ENCODE data around the gene ACOT9. TPM values are rescaled to one million over a fixed set of nuclear protein-coding genes. Genes with fewer than 3 reads are reported as not detected.
A peak's percentile ranks its signal among the peaks of the same experiment; 100 is the strongest.

Gene ACOT9
- total and polyA plus RNA-seq, 2 experiments from 2014 or later: 28.5 to 34.3 TPM

DNA sequence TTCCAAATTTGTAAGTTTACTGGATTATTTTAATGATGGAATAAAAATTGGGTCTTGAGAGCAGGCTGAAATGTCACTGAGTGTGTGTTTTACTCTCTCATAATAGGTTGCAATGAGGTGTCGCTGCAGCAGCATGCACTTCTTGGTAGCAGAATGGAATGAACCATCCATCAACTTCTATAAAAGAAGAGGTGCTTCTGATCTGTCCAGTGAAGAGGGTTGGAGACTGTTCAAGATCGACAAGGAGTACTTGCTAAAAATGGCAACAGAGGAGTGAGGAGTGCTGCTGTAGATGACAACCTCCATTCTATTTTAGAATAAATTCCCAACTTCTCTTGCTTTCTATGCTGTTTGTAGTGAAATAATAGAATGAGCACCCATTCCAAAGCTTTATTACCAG is 42.5 kb upstream of the ACOT9 start:
- Histone ChIP-seq H3K9me2 (ENCODE audit: insufficient read depth) (no peaks in the 10 kb centered on the region), H2AFZ (no peak overlapping the region), H3K4me3 (no peak overlapping the region), H3K4me1 (ENCODE audit: insufficient read depth) (no peaks in the 10 kb centered on the region), H3K27me3 (ENCODE audit: insufficient read depth) (no peaks in the 10 kb centered on the region), H3K27ac (ENCODE audit: low read depth) (no peak overlapping the region), H3K79me2 (replicated peaks; ENCODE audit: insufficient read depth) (peaks cover 4% of the 10 kb centered on the region; the same call in 1 of the 2 replicates), H3F3A (replicated peaks; ENCODE audit: low read depth) (no peaks in the 10 kb centered on the region), H3K36me3 (ENCODE audit: insufficient read depth) (no peaks in the 10 kb centered on the region), H4K20me1 (replicated peaks; ENCODE audit: insufficient read depth) (no peaks in the 10 kb centered on the region), H3K4me2 (no peak overlapping the region)
- no peak overlapping the region for H3K27ac Mint-ChIP-seq
- no peaks in the 10 kb centered on the region for H3K9me3 Mint-ChIP-seq
- H3K4me1 Mint-ChIP-seq: peaks cover 13% of the 10 kb centered on the region; the same call in 2 of the 3 replicates
- H3K27me3 Mint-ChIP-seq (ENCODE audit: insufficient read depth, low read depth, poor library complexity): no peaks in the 10 kb centered on the region
- DNase-seq (ENCODE audit: low spot score) (no peak), ATAC-seq (no peak)
- TF ChIP-seq, protein P1, sequence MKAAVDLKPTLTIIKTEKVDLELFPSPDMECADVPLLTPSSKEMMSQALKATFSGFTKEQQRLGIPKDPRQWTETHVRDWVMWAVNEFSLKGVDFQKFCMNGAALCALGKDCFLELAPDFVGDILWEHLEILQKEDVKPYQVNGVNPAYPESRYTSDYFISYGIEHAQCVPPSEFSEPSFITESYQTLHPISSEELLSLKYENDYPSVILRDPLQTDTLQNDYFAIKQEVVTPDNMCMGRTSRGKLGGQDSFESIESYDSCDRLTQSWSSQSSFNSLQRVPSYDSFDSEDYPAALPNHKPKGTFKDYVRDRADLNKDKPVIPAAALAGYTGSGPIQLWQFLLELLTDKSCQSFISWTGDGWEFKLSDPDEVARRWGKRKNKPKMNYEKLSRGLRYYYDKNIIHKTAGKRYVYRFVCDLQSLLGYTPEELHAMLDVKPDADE (IDR thresholded peaks at IDR 0.05): no peak
- peaks cover 8% of the 10 kb centered on the region; the same call in 2 of the 3 replicates for H3K36me3 Mint-ChIP-seq (ENCODE audit: low read depth)
- no peak overlapping the region for H3K4me3 Mint-ChIP-seq

DNA sequence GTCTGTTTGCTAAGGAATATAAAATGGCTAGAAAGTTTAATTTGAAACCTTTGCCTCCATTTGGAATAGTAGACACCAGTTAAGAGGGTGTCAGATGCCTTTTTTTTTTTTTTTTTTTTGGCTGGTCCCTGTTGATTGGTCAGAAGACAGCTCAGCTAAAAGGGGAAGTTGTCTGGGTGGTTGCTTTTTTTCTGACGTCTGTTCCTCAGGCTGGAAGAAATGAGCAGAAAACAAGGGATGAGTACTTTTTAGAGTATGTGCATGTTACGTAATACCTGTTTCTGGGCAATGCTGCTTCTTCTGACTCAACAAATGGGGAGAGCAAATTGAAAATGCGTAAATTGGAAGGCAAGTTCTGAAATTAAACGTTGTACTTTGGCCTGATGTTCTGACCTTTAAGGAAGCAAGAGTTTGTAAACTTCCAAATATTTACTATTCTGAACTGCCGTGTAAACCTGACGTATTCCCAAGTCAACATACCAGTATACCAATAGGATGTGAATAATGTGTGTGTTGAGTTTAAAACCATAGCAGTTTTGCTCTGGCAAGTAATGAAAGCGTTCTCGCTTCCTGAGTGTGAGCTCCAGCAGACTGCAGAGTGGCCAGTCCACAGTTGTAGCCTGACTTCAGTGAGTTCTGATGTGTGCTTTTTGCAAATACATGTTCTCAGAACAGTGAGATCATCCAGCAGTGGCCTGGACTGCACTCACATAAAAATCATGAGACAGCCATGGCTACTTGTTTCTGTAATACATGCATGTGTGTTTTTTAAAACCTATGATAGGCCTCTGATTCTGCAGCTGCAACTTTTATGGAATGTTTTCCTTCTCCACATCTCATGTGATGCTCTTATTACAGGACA is 41.6 kb upstream of the ACOT9 start:
- Mint-ChIP-seq H3K4me3 (peak overlapping the region; percentile 94; the same call in 2 of the 3 replicates), H3K27me3 (ENCODE audit: insufficient read depth, low read depth, poor library complexity) (no peaks in the 10 kb centered on the region), H3K9me3 (no peaks in the 10 kb centered on the region), H3K4me1 (peaks cover 13% of the 10 kb centered on the region; the same call in 2 of the 3 replicates), H3K36me3 (ENCODE audit: low read depth) (peaks cover 8% of the 10 kb centered on the region; the same call in 2 of the 3 replicates), H3K27ac (no peak overlapping the region)
- Histone ChIP-seq H3K4me3 (peak overlapping the region; percentile 75; the same call in 1 of the 2 replicates), H2AFZ (no peak overlapping the region), H3K79me2 (replicated peaks; ENCODE audit: insufficient read depth) (peaks cover 4% of the 10 kb centered on the region; the same call in 1 of the 2 replicates), H3K9me2 (ENCODE audit: insufficient read depth) (no peaks in the 10 kb centered on the region), H3K4me2 (peak overlapping the region; percentile 77; the same call in 1 of the 2 replicates), H3F3A (replicated peaks; ENCODE audit: low read depth) (no peaks in the 10 kb centered on the region), H3K27ac (ENCODE audit: low read depth) (no peak overlapping the region), H3K4me1 (ENCODE audit: insufficient read depth) (no peaks in the 10 kb centered on the region), H4K20me1 (replicated peaks; ENCODE audit: insufficient read depth) (no peaks in the 10 kb centered on the region), H3K36me3 (ENCODE audit: insufficient read depth) (no peaks in the 10 kb centered on the region), H3K27me3 (ENCODE audit: insufficient read depth) (no peaks in the 10 kb centered on the region)
- DNase-seq (ENCODE audit: low spot score) (no peak), ATAC-seq (no peak)
- TF ChIP-seq EZH2phosphoT487 (IDR thresholded peaks at IDR 0.05; ENCODE audit: unreplicated experiment) (no peak), ZNF331 (CRISPR knock-in tag; IDR thresholded peaks at IDR 0.05; ENCODE audit: low read depth) (no peak), ZNF114 (CRISPR knock-in tag; IDR thresholded peaks at IDR 0.05) (no peak), EZH2 (IDR thresholded peaks at IDR 0.05; ENCODE audit: low read depth, unreplicated experiment) (no peak), CTCF (conservative IDR thresholded peaks at IDR 0.05; ENCODE audit: low read depth in 2 of 2) (no peak), POLR2AphosphoS5 (IDR thresholded peaks at IDR 0.05; ENCODE audit: low read depth) (no peak)
- TF ChIP-seq, protein P1 (IDR thresholded peaks at IDR 0.05): no peak
